ENCODE data around the gene PLBD2.

DNA sequence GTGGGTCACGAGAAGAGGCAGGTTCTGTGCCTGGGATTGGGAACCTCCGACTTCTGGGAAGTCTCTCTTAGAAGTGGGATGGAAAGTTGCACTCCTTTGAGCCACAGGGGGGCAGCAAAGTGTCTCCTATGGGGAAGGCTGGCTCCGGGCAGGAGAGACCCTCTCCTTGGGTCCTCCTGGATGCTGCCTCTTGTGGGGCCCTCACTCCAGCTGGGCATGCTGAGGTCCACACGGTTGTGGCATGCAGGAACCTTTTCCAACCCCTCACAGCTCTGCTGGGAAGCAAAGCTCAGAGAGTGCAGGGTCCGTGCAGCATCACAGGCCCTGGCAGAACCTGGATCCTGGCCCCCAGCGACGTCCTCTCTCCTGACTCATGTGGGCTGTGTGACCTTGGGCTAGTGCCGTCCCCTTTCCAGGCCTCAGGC lies 81.2 kb downstream of the PLBD2 start:
- TF ChIP-seq, protein P1, sequence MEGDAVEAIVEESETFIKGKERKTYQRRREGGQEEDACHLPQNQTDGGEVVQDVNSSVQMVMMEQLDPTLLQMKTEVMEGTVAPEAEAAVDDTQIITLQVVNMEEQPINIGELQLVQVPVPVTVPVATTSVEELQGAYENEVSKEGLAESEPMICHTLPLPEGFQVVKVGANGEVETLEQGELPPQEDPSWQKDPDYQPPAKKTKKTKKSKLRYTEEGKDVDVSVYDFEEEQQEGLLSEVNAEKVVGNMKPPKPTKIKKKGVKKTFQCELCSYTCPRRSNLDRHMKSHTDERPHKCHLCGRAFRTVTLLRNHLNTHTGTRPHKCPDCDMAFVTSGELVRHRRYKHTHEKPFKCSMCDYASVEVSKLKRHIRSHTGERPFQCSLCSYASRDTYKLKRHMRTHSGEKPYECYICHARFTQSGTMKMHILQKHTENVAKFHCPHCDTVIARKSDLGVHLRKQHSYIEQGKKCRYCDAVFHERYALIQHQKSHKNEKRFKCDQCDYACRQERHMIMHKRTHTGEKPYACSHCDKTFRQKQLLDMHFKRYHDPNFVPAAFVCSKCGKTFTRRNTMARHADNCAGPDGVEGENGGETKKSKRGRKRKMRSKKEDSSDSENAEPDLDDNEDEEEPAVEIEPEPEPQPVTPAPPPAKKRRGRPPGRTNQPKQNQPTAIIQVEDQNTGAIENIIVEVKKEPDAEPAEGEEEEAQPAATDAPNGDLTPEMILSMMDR (IDR thresholded peaks at IDR 0.05) = peak; percentile 42 to 61 (median 52)
- no peak for TF ChIP-seq POLR2A (IDR thresholded peaks at IDR 0.05)

All from body of pancreas (tissue), 4 donors.